Loucy (cell line): Measurements from ENCODE around the gene VTI1B.

ENCODE experiments used
- H2AFZ ChIP-seq: fragments of 200-600 bp; sonication (generic); 2 replicates; pipeline ENCODE4 v1.6.0; 2016; ENCODE audit warnings: antibody characterized with exemption, mild to moderate bottlenecking, low read length, moderate library complexity
- H3F3A ChIP-seq: fragments of 200-600 bp; 2 replicates; pipeline ENCODE4 v1.6.0; 2016; ENCODE audit warnings: antibody characterized with exemption, low read depth, mild to moderate bottlenecking
- H3K27me3 ChIP-seq: fragments of 200-600 bp; sonication (generic); 2 replicates; pipeline ENCODE4 v1.6.1; 2014; ENCODE audit warnings: low read length, mild to moderate bottlenecking; ENCODE audit not compliant: insufficient read depth, poor library complexity, severe bottlenecking
- H3K36me3 ChIP-seq: fragments of 200-600 bp; sonication (generic); 2 replicates; pipeline ENCODE4 v1.6.1; 2016; ENCODE audit warnings: low read length; ENCODE audit not compliant: insufficient read depth
- H3K4me1 ChIP-seq: fragments of 200-600 bp; sonication (generic); 2 replicates; pipeline ENCODE4 v1.5.1; 2014; ENCODE audit warnings: low read length, mild to moderate bottlenecking; ENCODE audit not compliant: insufficient read depth, poor library complexity, severe bottlenecking
- H3K4me2 ChIP-seq: fragments of 200-600 bp; sonication (generic); 2 replicates; pipeline ENCODE4 v1.6.0; 2014; ENCODE audit warnings: antibody characterized with exemption, low read length, low read depth, mild to moderate bottlenecking; ENCODE audit not compliant: poor library complexity, severe bottlenecking
- H3K4me3 ChIP-seq: fragments of 200-600 bp; sonication (generic); 2 replicates; pipeline ENCODE4 v1.5.1; 2014; ENCODE audit warnings: low read length, mild to moderate bottlenecking, mixed read lengths; ENCODE audit not compliant: poor library complexity, severe bottlenecking
- H3K79me2 ChIP-seq: fragments of 200-600 bp; sonication (generic); 2 replicates; pipeline ENCODE4 v1.6.1; 2014; ENCODE audit warnings: low read length; ENCODE audit not compliant: insufficient read depth
- H3K9ac ChIP-seq: fragments of 200-600 bp; sonication (generic); 2 replicates; pipeline ENCODE4 v1.6.0; 2014; ENCODE audit warnings: mild to moderate bottlenecking, low read depth, low read length, moderate library complexity; ENCODE audit not compliant: poor library complexity, severe bottlenecking
- H3K9me2 ChIP-seq: fragments of 200-600 bp; sonication (generic); replicated peaks from 2 replicates; pipeline ENCODE4 v1.6.1; 2016; ENCODE audit warnings: low read depth, low read length, mixed read lengths
- H3K9me3 ChIP-seq: fragments of 200-600 bp; sonication (generic); 2 replicates; pipeline ENCODE4 v1.6.1; 2014; ENCODE audit warnings: mild to moderate bottlenecking, antibody characterized with exemption, low read length, low read depth; ENCODE audit not compliant: insufficient read depth
- H4K20me1 ChIP-seq: fragments of 200-600 bp; sonication (generic); 2 replicates; pipeline ENCODE4 v1.6.0; 2014; ENCODE audit warnings: antibody characterized with exemption, low read length, mild to moderate bottlenecking; ENCODE audit not compliant: insufficient read depth, poor library complexity, severe bottlenecking
- CTCF ChIP-seq: fragments of 200-600 bp; sonication (generic); conservative IDR thresholded peaks from 2 replicates; pipeline ENCODE4 v1.5.1; 2014; ENCODE audit warnings: mild to moderate bottlenecking, antibody characterized with exemption, low read length
- EZH2phosphoT487 ChIP-seq: fragments of 200-600 bp; IDR thresholded peaks from 2 replicates; pipeline ENCODE4 v1.6.1; 2018; ENCODE audit warnings: antibody characterized with exemption, mild to moderate bottlenecking, moderate library complexity, borderline replicate concordance

VTI1B gene

DNA sequence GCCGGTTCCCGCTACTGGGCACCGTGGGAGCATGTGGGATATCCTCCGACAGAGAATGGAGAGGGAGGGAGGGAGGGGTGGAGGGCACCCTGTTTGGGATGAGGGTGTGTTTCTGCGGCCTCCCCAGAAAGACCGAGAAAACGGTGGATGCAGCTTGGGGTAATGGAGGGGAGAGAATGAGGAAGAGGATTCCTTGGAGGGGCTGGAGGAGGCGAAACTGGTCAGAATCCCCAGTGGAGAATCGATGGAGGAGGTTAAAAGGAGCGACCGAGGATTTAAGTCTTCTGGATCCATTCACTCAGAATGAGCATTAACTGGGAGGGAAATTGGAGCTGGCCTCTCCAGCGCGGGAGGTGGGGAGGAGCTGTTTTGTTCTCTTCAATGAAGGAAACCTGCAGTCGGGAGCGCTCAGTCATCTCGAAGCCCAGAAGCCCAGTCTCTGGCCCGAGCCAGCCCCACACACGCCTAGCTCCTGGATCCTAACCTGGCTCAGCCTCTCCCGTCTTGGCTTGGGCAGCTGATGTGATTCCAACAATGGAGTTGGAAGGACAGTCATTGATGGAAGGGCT is 54.1 kb downstream of the VTI1B start:
- peak overlapping the region; percentile 18 for H3K9ac ChIP-seq
- H3F3A ChIP-seq = no peaks in the 10 kb centered on the region; the same call in 1 of the 2 replicates
- H3K36me3 ChIP-seq = no peaks in the 10 kb centered on the region
- H3K9me3 ChIP-seq = no peaks in the 10 kb centered on the region
- no peaks in the 10 kb centered on the region for H3K27me3 ChIP-seq
- H3K4me3 ChIP-seq = peak overlapping the region; percentile 77
- H2AFZ ChIP-seq = peak overlapping the region; percentile 78
- no peak for TF ChIP-seq EZH2phosphoT487
- no peak for TF ChIP-seq CTCF
- no peaks in the 10 kb centered on the region for H3K9me2 ChIP-seq
- H3K4me1 ChIP-seq = peaks cover 26% of the 10 kb centered on the region
- H3K4me2 ChIP-seq = peak overlapping the region; percentile 81
- no peaks in the 10 kb centered on the region for H4K20me1 ChIP-seq
- no peaks in the 10 kb centered on the region for H3K79me2 ChIP-seq

- Histone ChIP-seq H4K20me1 (no peaks in the 10 kb centered on the region), H3F3A (no peaks in the 10 kb centered on the region; the same call in 1 of the 2 replicates), H3K4me3 (peak within 1 kb of the TSS; percentile 77), H3K9me2 (no peaks in the 10 kb centered on the region), H2AFZ (peak within 1 kb of the TSS; percentile 78), H3K9me3 (no peaks in the 10 kb centered on the region), H3K27me3 (no peaks in the 10 kb centered on the region), H3K4me2 (peak within 1 kb of the TSS; percentile 81), H3K4me1 (peaks cover 26% of the 10 kb centered on the region), H3K36me3 (no peaks in the 10 kb centered on the region), H3K9ac (peak within 1 kb of the TSS; percentile 18), H3K79me2 (no peaks in the 10 kb centered on the region)
- TF ChIP-seq CTCF (no peak), EZH2phosphoT487 (no peak)
Measured at GRCh38 chr14:67619446-67620216, 54.8 kb downstream of the VTI1B start, which contains the start of gene ARG2. Gene ARG2 (plus strand): TSS chr14:67619920. CDS start chr14:67619978, 58 bp downstream.

DNA sequence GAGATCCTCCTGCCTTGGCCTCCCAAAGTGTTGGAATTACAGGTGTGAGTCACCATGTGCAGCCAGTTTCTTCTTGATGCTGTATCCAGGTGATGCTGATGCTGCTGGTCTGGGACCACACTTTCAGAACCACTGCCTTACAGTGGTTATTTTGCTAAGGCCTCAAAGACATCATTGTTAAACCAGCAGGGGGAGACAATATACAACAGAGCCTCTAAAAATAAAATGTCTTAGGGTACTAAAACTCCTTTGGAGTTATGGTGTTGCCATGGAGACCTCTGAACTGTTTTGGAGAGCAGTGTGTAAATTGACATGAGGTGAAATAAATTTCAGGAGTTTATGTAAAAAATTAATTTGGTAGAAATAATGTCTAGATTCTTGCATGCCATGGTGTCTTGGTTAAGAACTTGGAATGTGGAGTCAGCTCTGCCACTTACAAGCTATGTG is 55.8 kb downstream of the VTI1B start:
- no peaks in the 10 kb centered on the region for H4K20me1 ChIP-seq
- H3K9ac ChIP-seq = no peak overlapping the region

More for the DNA sequence above, 55.8 kb downstream of the VTI1B start:
- Histone ChIP-seq H3K9me3 (no peaks in the 10 kb centered on the region), H3K4me3 (peak overlapping the region; percentile 77), H3K4me1 (peaks cover 26% of the 10 kb centered on the region), H3K4me2 (peak overlapping the region; percentile 81), H3F3A (no peaks in the 10 kb centered on the region; the same call in 1 of the 2 replicates), H3K9me2 (no peaks in the 10 kb centered on the region), H2AFZ (no peak overlapping the region), H3K36me3 (no peaks in the 10 kb centered on the region), H3K79me2 (no peaks in the 10 kb centered on the region), H3K27me3 (no peaks in the 10 kb centered on the region)
- TF ChIP-seq CTCF (peak; percentile 83), EZH2phosphoT487 (no peak)
